GM12878 (cell line): ENCODE measurements around the gene RAD9A. TPM values are rescaled to one million over a fixed set of nuclear protein-coding genes. Genes with fewer than 3 reads are reported as not detected.

Experiments
- ATAC-seq: fragments of 200-7000 bp; cut with Tn5 transposase; 3 replicates; pipeline ENCODE4 v1.9.1; 2020; ENCODE audit warnings: mild to moderate bottlenecking, moderate library complexity
- BruUV-seq: library from RNA; stranded (reverse); fragments of 400-500 nt; replicated peaks from 2 replicates; lab custom pipeline; 2021; lab: Mats Ljungman, UMichigan
- CTCF ChIA-PET: fragments of 300-600 bp; sonication (Branson Sonifier 250); formaldehyde crosslinking; extraction: SDS; loops from one replicate; lab custom pipeline; 2021; ENCODE audit warnings: inconsistent platforms; lab: Yijun Ruan, JAX
- POLR2A ChIA-PET: fragments of 350-600 bp; formaldehyde crosslinking; extraction: SDS; loops from one replicate; lab custom pipeline; 2021; ENCODE audit warnings: inconsistent platforms; lab: Charles Lee
- RAD21 ChIA-PET: fragments of 300-600 bp; sonication (Branson Sonifier 250); formaldehyde crosslinking; loops from one replicate; lab custom pipeline; 2023; ENCODE audit warnings: antibody characterized with exemption; ENCODE audit not compliant: unreplicated experiment; lab: Charles Lee
- SMC1A ChIA-PET: fragments of 300-600 bp; sonication (Branson Sonifier 250); formaldehyde crosslinking; loops from one replicate; lab custom pipeline; 2023; ENCODE audit not compliant: unreplicated experiment, uncharacterized antibody; lab: Charles Lee
- DNase-seq: peaks from one replicate; pipeline ENCODE4 v3.0.0-alpha.2; 2011; ENCODE audit warnings: low read depth, low spot score
- FAIRE-seq: peaks from 3 replicates; lab custom pipeline; 2011; peaks lifted over from hg19 to GRCh38; lab: Jason Lieb, UNC
- H2AFZ ChIP-seq: 2 replicates; pipeline ENCODE4 v1.6.0; 2011; ENCODE audit warnings: low read depth, low read length, control low read depth; ENCODE audit not compliant: control insufficient read depth
- H3K27ac ChIP-seq: 2 replicates; pipeline ENCODE4 v1.5.1; 2011; ENCODE audit warnings: control low read depth; ENCODE audit not compliant: control insufficient read depth, insufficient read depth
- H3K27me3 ChIP-seq, 2 experiments: replicated peaks in 1 of 2; 2 replicates each; pipeline versions ENCODE4 v1.6.0 to v1.6.1; 2011; ENCODE audit warnings: low read length in 1 of 2; ENCODE audit not compliant: control insufficient read depth in 2 of 2, insufficient read depth in 2 of 2
- H3K36me3 ChIP-seq, 2 experiments: 2 replicates each; pipeline ENCODE4 v1.5.1; 2011; ENCODE audit warnings: low read length in 1 of 2; ENCODE audit not compliant: control insufficient read depth in 2 of 2, insufficient read depth in 2 of 2
- H3K4me1 ChIP-seq: 2 replicates; pipeline ENCODE4 v1.6.1; 2011; ENCODE audit warnings: mild to moderate bottlenecking, low read length, moderate library complexity, mixed read lengths; ENCODE audit not compliant: control insufficient read depth, insufficient read depth
- H3K4me2 ChIP-seq: 2 replicates; pipeline ENCODE4 v1.6.0; 2011; ENCODE audit warnings: control low read depth; ENCODE audit not compliant: control insufficient read depth, insufficient read depth
- H3K4me3 ChIP-seq: fragments of 200-600 bp; sonication (generic); 2 replicates; pipeline ENCODE4 v1.5.1; 2016
- H3K79me2 ChIP-seq: 2 replicates; pipeline ENCODE4 v1.6.0; 2011; ENCODE audit warnings: low read length; ENCODE audit not compliant: control insufficient read depth, insufficient read depth
- H3K9ac ChIP-seq: 2 replicates; pipeline ENCODE4 v1.8.0; 2011; ENCODE audit warnings: low read length, control low read depth, mixed read lengths; ENCODE audit not compliant: control insufficient read depth, insufficient read depth
- H3K9me3 ChIP-seq: replicated peaks from 3 replicates; pipeline ENCODE4 v1.5.1; 2011; ENCODE audit warnings: mild to moderate bottlenecking, low read length; ENCODE audit not compliant: control insufficient read depth, insufficient read depth
- H4K20me1 ChIP-seq: 2 replicates; pipeline ENCODE4 v1.6.0; 2011; ENCODE audit not compliant: control insufficient read depth, insufficient read depth
- ASH2L ChIP-seq: fragments of 300-600, 200-600 bp; sonication (generic); IDR thresholded peaks from 2 replicates; pipeline ENCODE4 v1.6.1; 2017; ENCODE audit warnings: low read depth, mild to moderate bottlenecking, borderline replicate concordance
- MXI1 ChIP-seq: fragments of 150-350 bp; IDR thresholded peaks from 2 replicates; pipeline ENCODE4 v1.6.1; 2011; ENCODE audit warnings: low read depth, mild to moderate bottlenecking, inconsistent platforms, low read length, improper control_type of control experiment
- POLR2AphosphoS5 ChIP-seq: IDR thresholded peaks from 2 replicates; pipeline ENCODE4 v1.6.1; 2011; ENCODE audit warnings: mild to moderate bottlenecking, low read length, inconsistent platforms
- RFX5 ChIP-seq: IDR thresholded peaks from 2 replicates; pipeline ENCODE4 v1.6.1; 2011; ENCODE audit warnings: low read depth, low read length, improper control_type of control experiment
- RUNX3 ChIP-seq: IDR thresholded peaks from 2 replicates; pipeline ENCODE4 v1.6.1; 2012; ENCODE audit warnings: low read length, inconsistent platforms
- WGBS: methylation state at CpG from one replicate; pipeline ENCODE4 v1.1.6; 2016; ENCODE audit warnings: low lambda C conversion rate; ENCODE audit not compliant: insufficient replicate concordance, insufficient coverage; ENCODE audit errors: missing lambda C conversion rate; 5-methylcytosine and 5-hydroxymethylcytosine counted together
- in situ Hi-C: fragments of 300-500 bp; cut with MboI; formaldehyde crosslinking; loops from 9 replicates; pipeline ENCODE4 v1.14.3; 2018; ENCODE audit warnings: mixed read lengths
- intact Hi-C: fragments of 100-400 bp; cut with micrococcal nuclease; formaldehyde crosslinking; loops from one replicate; pipeline ENCODE4 v1.14.2; 2022; ENCODE audit not compliant: unreplicated experiment
- polyA plus RNA-seq, 11 experiments: library from polyadenylated mRNA; depleted of rRNA in 4 of 11; unstranded in 6 of 11; stranded (reverse) in 5 of 11; fragments of >200 nt; fragmentation: Nextera tagmentation in 4 of 11; fragmentation: Illumina TruSeq in 1 of 11; extraction: Ambion mirVana in 4 of 11; extraction: Trizol in 1 of 11; gene quantifications; 1 replicate in 1 of 11; 2 replicates in 10 of 11; pipeline versions ENCODE4 v1.2.1 to v1.2.3, GENCODE V29; 2011 to 2016; ENCODE audit warnings: inconsistent platforms in 2 of 11, missing spikeins in 2 of 11, low read depth in 1 of 11
- total RNA-seq, 4 experiments: library from RNA; depleted of rRNA in 3 of 4; stranded (reverse); fragments of >200 nt in 3 of 4; fragmentation: Illumina TruSeq in 1 of 4; extraction: Trizol in 1 of 4; gene quantifications; 2 replicates each; pipeline versions ENCODE4 v1.2.1 to v1.2.3, GENCODE V29; 2013 to 2021

Gene RAD9A
- total and polyA plus RNA-seq, 10 of the 15 experiments (the other 5 are each of a cell fraction or from before 2014, with no cell fraction given) = 1.1 to 36.2 (median 19.8) TPM

GRCh38 chr11:67437809-67438157, 46.0 kb downstream of the RAD9A start:
- Histone ChIP-seq H3K27me3 (no peaks in the 10 kb centered on the region), H3K9ac (peak overlapping the region; percentile 99), H4K20me1 (no peaks in the 10 kb centered on the region), H3K4me3 (peak overlapping the region; percentile 90), H3K27ac (peak overlapping the region; percentile 99), H3K4me2 (peak overlapping the region; percentile 86), H3K9me3 (no peaks in the 10 kb centered on the region), H3K36me3 (peaks cover 6 to 21% of the 10 kb centered on the region in 2 experiments; a peak in 3 of 4 replicates), H3K4me1 (peaks cover 36% of the 10 kb centered on the region), H2AFZ (no peak overlapping the region), H3K79me2 (peaks cover 57% of the 10 kb centered on the region)
- FAIRE-seq (peak; percentile 31), ATAC-seq (no peak), DNase-seq (no peak)
- in situ Hi-C loops (no loop called here), intact Hi-C loops (loop anchor here (2.0 to 5.0 kb wide), 4 partner anchors 31 to 69 kb away; partner anchors contain the start of genes PPP1CA, TBC1D10C and TMEM134)
- no TSS peak for BruUV-seq
- POLR2A ChIA-PET = interaction anchor here (0.6 to 4.7 kb wide), 18 partner anchors 9 to 191 kb away, joined by 3 to 95 read pairs (median 6); partner anchors contain the start of genes AIP, CDK2AP2, GRK2 and NUDT8
- SMC1A ChIA-PET = interaction anchor here (0.7 to 4.2 kb wide), 13 partner anchors 10 to 197 kb away, joined by 3 to 46 read pairs (median 8); partner anchors contain the start of genes AIP, PITPNM1, PPP1CA and RAD9A
- CTCF ChIA-PET = interaction anchor here (0.8 to 4.3 kb wide), 16 partner anchors 9 to 141 kb away, joined by 3 to 53 read pairs (median 4); partner anchors contain the start of genes CDK2AP2, PPP1CA, RPS6KB2 and TBC1D10C
- TF ChIP-seq RUNX3 (no peak), MXI1 (0 out of 2 replicates have a peak, but pooled peaks have one; percentile 11), POLR2AphosphoS5 (peak; percentile 15; the same call in 1 of the 2 replicates), RFX5 (peak; percentile 67; the same call in 1 of the 2 replicates), ASH2L (no peak)
- RAD21 ChIA-PET = interaction anchor here (0.6 to 7.2 kb wide), 19 partner anchors 10 to 192 kb away, joined by 3 to 112 read pairs (median 7); partner anchors contain the start of genes AIP, NUDT8, PITPNM1 and POLD4
- WGBS = 3% methylated on average over 3 of the region's 3 CpGs
